ELR (cell line): Measurements from ENCODE around the gene ACAP2.
A peak's percentile ranks its signal among the peaks of the same experiment; 100 is the strongest.
"Not testable (repeated sequence)": the region's sequence is repeated elsewhere in the genome, so short reads cannot be mapped to it uniquely, and the experiment has no call there.

Experiments
- DNase-seq: peaks from one replicate; pipeline ENCODE4 v3.0.0-alpha.2; 2015; ENCODE audit warnings: low read depth

ACAP2 gene

GRCh38 chr3:195442573-195443390 is at the start of gene ACAP2:
Gene ACAP2 (minus strand): TSS chr3:195443020. CDS start chr3:195442847, 173 bp downstream.
- DNase-seq: peak; percentile 99

- DNase-seq: no peak
Observed at GRCh38 chr3:195475614-195476013, 32.8 kb upstream of the ACAP2 start.

- not testable (repeated sequence) for DNase-seq
Observed at GRCh38 chr3:195475116-195475515, 32.3 kb upstream of the ACAP2 start.

- no peak for DNase-seq
Observed at GRCh38 chr3:195468841-195469240, 26.0 kb upstream of the ACAP2 start.

GRCh38 chr3:195468391-195468776 is 25.6 kb upstream of the ACAP2 start:
- DNase-seq: no peak

- DNase-seq: peak; percentile 49
Observed at GRCh38 chr3:195467641-195468390, 25.0 kb upstream of the ACAP2 start.

GRCh38 chr3:195466251-195466650 is 23.4 kb upstream of the ACAP2 start:
- no peak for DNase-seq

GRCh38 chr3:195462922-195463321 is 20.1 kb upstream of the ACAP2 start:
- DNase-seq: not testable (repeated sequence)

- DNase-seq: no peak
Observed at GRCh38 chr3:195462308-195462610, 19.4 kb upstream of the ACAP2 start.

- no peak for DNase-seq
Observed at GRCh38 chr3:195461594-195462307, 18.9 kb upstream of the ACAP2 start.

GRCh38 chr3:195460091-195460713 is 17.4 kb upstream of the ACAP2 start:
- no peak for DNase-seq

- DNase-seq: no peak
Observed at GRCh38 chr3:195458316-195458717, 15.5 kb upstream of the ACAP2 start.

GRCh38 chr3:195455789-195456188 is 13.0 kb upstream of the ACAP2 start:
- no peak for DNase-seq

GRCh38 chr3:195453236-195453635 is 10.4 kb upstream of the ACAP2 start:
- DNase-seq: no peak

GRCh38 chr3:195451373-195452015 is 8.7 kb upstream of the ACAP2 start:
- DNase-seq: no peak

GRCh38 chr3:195450731-195451229 is 8.0 kb upstream of the ACAP2 start:
- no peak for DNase-seq

- DNase-seq: no peak
Observed at GRCh38 chr3:195448205-195448875, 5.5 kb upstream of the ACAP2 start.

- no peak for DNase-seq
Observed at GRCh38 chr3:195447201-195447600, 4.4 kb upstream of the ACAP2 start.

- no peak for DNase-seq
Observed at GRCh38 chr3:195446359-195446758, 3.5 kb upstream of the ACAP2 start.

GRCh38 chr3:195445885-195446284 is 3.1 kb upstream of the ACAP2 start:
- DNase-seq: no peak

GRCh38 chr3:195443391-195443989 is 670 bp upstream of the ACAP2 start:
- DNase-seq: no peak
